GM18861 (cell line): Measurements from ENCODE around the gene CAMSAP1.
"Not testable (repeated sequence)": the region's sequence is repeated elsewhere in the genome, so short reads cannot be mapped to it uniquely, and the experiment has no call there.

Source experiments
- ATAC-seq: cut with Tn5 transposase; IDR thresholded peaks from one replicate; pipeline ENCODE4 v1.9.1; 2021; ENCODE audit not compliant: unreplicated experiment

The CAMSAP1 gene

GRCh38 chr9:135921749-135922310 lies 14.5 kb upstream of the CAMSAP1 start:
- ATAC-seq = no peak

GRCh38 chr9:135920973-135921585 lies 13.7 kb upstream of the CAMSAP1 start:
- no peak for ATAC-seq

- ATAC-seq = no peak
Measured at GRCh38 chr9:135920256-135920930, 13.0 kb upstream of the CAMSAP1 start.

- no peak for ATAC-seq
Measured at GRCh38 chr9:135919318-135919890, 12.1 kb upstream of the CAMSAP1 start.

GRCh38 chr9:135916227-135916626 lies 8.9 kb upstream of the CAMSAP1 start:
- not testable (repeated sequence) for ATAC-seq

GRCh38 chr9:135914921-135915320 lies 7.6 kb upstream of the CAMSAP1 start:
- ATAC-seq = no peak

- not testable (repeated sequence) for ATAC-seq
Measured at GRCh38 chr9:135911233-135911632, 3.9 kb upstream of the CAMSAP1 start.

- ATAC-seq = no peak
Measured at GRCh38 chr9:135910757-135911156, 3.4 kb upstream of the CAMSAP1 start.

- ATAC-seq = no peak
Measured at GRCh38 chr9:135910216-135910615, 2.9 kb upstream of the CAMSAP1 start.

GRCh38 chr9:135909371-135909770 lies 2.0 kb upstream of the CAMSAP1 start:
- no peak for ATAC-seq

GRCh38 chr9:135908754-135909204 lies 1.4 kb upstream of the CAMSAP1 start:
- ATAC-seq = no peak

GRCh38 chr9:135908093-135908753 lies 877 bp upstream of the CAMSAP1 start:
- peak; percentile 3 for ATAC-seq

GRCh38 chr9:135907006-135907430 lies 328 bp downstream of the CAMSAP1 start:
- peak; percentile 22 for ATAC-seq

- peak; percentile 7 for ATAC-seq
Measured at GRCh38 chr9:135906291-135907005, 898 bp downstream of the CAMSAP1 start.

- no peak for ATAC-seq
Measured at GRCh38 chr9:135905380-135906258, 1.7 kb downstream of the CAMSAP1 start.

- no peak for ATAC-seq
Measured at GRCh38 chr9:135903786-135904520, 3.4 kb downstream of the CAMSAP1 start.

- no peak for ATAC-seq
Measured at GRCh38 chr9:135903358-135903656, 4.0 kb downstream of the CAMSAP1 start.

GRCh38 chr9:135902655-135903357 lies 4.5 kb downstream of the CAMSAP1 start:
- no peak for ATAC-seq

- ATAC-seq = no peak
Measured at GRCh38 chr9:135901826-135902225, 5.5 kb downstream of the CAMSAP1 start.
